Stimulated activated CD8-positive, alpha-beta memory T cell treated with anti-CD3 and anti-CD28 coated beads, Interleukin-4, amount 100 ng/mL, for 4 hours (primary cell): ENCODE measurements around the gene MACROD2.

Experiments used
- DNase-seq, 2 donors: peaks; one replicate each; pipeline ENCODE4 v3.0.0-alpha.2; 2020; ENCODE audit warnings: low read depth in 2 of 2, low spot score in 1 of 2

Gene MACROD2

GRCh38 chr20:15854911-15855310, 1859.6 kb downstream of the MACROD2 start:
- no peak for DNase-seq

- DNase-seq: no peak
Measured at GRCh38 chr20:15857173-15857784, 1862.0 kb downstream of the MACROD2 start.

GRCh38 chr20:15859061-15859460, 1863.7 kb downstream of the MACROD2 start:
- DNase-seq: no peak

GRCh38 chr20:15860850-15861249, 1865.5 kb downstream of the MACROD2 start:
- no peak for DNase-seq

- no peak for DNase-seq
Measured at GRCh38 chr20:15862178-15862577, 1866.9 kb downstream of the MACROD2 start.

GRCh38 chr20:15863735-15864134, 1868.4 kb downstream of the MACROD2 start:
- no peak for DNase-seq

GRCh38 chr20:15865553-15865952, 1870.2 kb downstream of the MACROD2 start:
- DNase-seq: no peak

GRCh38 chr20:15866916-15867730, 1871.8 kb downstream of the MACROD2 start:
- DNase-seq: no peak

- DNase-seq: no peak
Measured at GRCh38 chr20:15867899-15868298, 1872.6 kb downstream of the MACROD2 start.

- DNase-seq: no peak
Measured at GRCh38 chr20:15875446-15875845, 1880.1 kb downstream of the MACROD2 start.

- DNase-seq: no peak
Measured at GRCh38 chr20:15882553-15882952, 1887.2 kb downstream of the MACROD2 start.

- DNase-seq: no peak
Measured at GRCh38 chr20:15886250-15886649, 1890.9 kb downstream of the MACROD2 start.

GRCh38 chr20:15887387-15887786, 1892.1 kb downstream of the MACROD2 start:
- DNase-seq: no peak

GRCh38 chr20:15889061-15889460, 1893.7 kb downstream of the MACROD2 start:
- DNase-seq: no peak

GRCh38 chr20:15889514-15890256, 1894.4 kb downstream of the MACROD2 start:
- DNase-seq: no peak

- DNase-seq: no peak
Measured at GRCh38 chr20:15890407-15890982, 1895.2 kb downstream of the MACROD2 start.

- DNase-seq: no peak
Measured at GRCh38 chr20:15895126-15895525, 1899.8 kb downstream of the MACROD2 start.

GRCh38 chr20:15895560-15896084, 1900.3 kb downstream of the MACROD2 start:
- DNase-seq: no peak

- DNase-seq: no peak
Measured at GRCh38 chr20:15899967-15900366, 1904.7 kb downstream of the MACROD2 start.

- no peak for DNase-seq
Measured at GRCh38 chr20:15900443-15900842, 1905.1 kb downstream of the MACROD2 start.

GRCh38 chr20:15902493-15902892, 1907.2 kb downstream of the MACROD2 start:
- DNase-seq: no peak
